HG02885 (cell line): ENCODE measurements around the gene CHD6.

Source experiments
- ATAC-seq: cut with Tn5 transposase; IDR thresholded peaks from one replicate; pipeline ENCODE4 v1.9.1; 2021; ENCODE audit warnings: mild to moderate bottlenecking; ENCODE audit not compliant: unreplicated experiment, poor library complexity

Gene CHD6, protein sequence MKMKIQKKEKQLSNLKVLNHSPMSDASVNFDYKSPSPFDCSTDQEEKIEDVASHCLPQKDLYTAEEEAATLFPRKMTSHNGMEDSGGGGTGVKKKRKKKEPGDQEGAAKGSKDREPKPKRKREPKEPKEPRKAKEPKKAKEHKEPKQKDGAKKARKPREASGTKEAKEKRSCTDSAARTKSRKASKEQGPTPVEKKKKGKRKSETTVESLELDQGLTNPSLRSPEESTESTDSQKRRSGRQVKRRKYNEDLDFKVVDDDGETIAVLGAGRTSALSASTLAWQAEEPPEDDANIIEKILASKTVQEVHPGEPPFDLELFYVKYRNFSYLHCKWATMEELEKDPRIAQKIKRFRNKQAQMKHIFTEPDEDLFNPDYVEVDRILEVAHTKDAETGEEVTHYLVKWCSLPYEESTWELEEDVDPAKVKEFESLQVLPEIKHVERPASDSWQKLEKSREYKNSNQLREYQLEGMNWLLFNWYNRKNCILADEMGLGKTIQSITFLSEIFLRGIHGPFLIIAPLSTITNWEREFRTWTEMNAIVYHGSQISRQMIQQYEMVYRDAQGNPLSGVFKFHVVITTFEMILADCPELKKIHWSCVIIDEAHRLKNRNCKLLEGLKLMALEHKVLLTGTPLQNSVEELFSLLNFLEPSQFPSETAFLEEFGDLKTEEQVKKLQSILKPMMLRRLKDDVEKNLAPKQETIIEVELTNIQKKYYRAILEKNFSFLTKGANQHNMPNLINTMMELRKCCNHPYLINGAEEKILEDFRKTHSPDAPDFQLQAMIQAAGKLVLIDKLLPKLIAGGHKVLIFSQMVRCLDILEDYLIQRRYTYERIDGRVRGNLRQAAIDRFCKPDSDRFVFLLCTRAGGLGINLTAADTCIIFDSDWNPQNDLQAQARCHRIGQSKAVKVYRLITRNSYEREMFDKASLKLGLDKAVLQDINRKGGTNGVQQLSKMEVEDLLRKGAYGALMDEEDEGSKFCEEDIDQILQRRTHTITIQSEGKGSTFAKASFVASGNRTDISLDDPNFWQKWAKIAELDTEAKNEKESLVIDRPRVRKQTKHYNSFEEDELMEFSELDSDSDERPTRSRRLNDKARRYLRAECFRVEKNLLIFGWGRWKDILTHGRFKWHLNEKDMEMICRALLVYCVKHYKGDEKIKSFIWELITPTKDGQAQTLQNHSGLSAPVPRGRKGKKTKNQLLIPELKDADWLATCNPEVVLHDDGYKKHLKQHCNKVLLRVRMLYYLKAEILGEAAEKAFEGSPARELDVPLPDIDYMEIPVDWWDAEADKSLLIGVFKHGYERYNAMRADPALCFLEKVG (N-terminal part only)

GRCh38 chr20:41617902-41618806 lies at the start of gene CHD6:
CHD6 (minus strand) TSS chr20:41618377; CDS start chr20:41551337, 67,040 bp downstream.
- peak; percentile 99 for ATAC-seq

- ATAC-seq = peak; percentile 51
These were observed 46.4 kb upstream of the CHD6 start for GRCh38 chr20:41664584-41664983.

- ATAC-seq = no peak
These were observed 39.5 kb upstream of the CHD6 start for GRCh38 chr20:41657655-41658054.

DNA sequence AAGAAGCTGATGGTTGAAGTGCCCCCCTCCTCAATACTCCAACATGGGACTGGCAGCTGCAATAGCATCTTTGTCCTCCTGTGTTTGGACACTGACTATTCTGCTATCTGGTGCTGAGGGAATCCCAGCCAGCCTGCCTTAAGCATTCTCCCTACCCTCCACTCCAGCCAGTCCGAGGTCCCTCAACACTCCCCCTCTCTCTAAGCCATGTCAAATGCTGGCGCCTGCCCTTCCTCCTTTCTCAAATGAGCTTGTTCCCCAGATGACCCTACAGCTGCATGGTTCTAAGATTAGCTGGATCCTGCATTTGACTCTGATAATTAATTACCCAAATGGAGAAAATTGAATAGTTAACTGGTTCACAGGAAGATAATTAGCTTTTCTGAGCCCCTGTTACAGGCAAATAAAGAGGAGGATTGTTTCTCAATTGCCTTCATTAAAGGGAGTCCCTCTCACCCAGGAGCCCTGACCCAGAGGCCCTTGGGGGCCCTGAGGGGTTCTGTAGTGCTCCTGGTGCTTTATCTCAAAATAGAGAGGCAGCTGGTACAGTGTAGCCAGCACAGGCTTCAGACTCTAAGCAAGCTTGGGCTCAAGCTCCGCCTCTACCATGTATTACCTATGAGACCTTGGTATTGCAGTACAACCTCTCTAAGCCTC lies 37.9 kb upstream of the CHD6 start:
- ATAC-seq = no peak

GRCh38 chr20:41654884-41655283 lies 36.7 kb upstream of the CHD6 start:
- ATAC-seq = no peak

DNA sequence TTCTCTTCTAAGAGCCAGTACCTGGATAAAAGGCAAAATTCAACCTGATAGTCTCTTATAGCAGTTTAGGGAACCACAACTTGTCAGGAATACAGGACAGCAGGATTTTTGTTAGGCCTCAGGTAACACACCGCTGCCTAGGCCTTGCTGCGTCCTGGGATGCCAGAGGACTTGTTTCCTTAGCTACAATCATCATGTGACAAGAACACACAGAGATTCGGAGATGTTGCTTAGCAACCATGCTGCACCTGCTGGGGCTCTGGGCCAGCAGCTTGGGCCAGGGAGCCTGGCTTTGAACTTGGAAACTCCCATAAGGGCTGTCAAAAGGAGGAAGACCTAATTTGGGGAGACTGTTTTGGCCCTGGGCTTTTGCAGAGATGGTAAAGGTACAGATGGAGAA lies 36.1 kb upstream of the CHD6 start:
- no peak for ATAC-seq

DNA sequence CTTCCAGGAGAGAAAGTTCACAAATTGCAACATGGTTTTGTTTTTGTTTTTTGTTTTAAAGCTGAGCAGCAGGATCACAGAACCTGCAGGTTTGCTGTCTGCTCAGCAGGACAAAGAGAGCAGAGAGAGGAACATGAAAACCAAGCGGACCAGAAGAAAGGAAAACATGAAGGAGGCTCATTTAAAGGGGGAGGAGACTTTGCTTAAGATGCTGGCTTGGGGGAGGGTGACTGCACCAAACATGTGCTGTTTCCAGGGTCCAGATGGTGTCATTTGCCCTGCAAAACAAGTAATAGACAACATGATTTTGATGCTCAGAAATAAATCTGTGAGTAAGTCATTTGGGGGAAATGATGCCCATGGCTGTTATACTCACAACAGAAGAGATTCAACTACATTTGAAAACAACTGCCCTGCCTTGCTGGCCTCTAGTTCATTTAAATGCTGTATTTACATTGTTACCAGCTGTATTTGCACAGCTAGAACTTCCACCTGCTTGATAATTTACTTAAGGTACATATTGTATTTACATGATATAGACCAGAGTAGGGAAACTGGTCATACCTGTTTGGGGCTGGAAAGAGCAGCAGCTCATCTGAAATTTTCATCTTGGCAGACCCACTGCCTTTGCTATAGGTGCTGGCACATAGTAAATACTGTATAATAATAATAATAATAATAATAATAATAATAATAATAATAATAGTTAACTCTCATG lies 32.2 kb upstream of the CHD6 start:
- no peak for ATAC-seq

GRCh38 chr20:41649489-41649888 lies 31.3 kb upstream of the CHD6 start:
- ATAC-seq = no peak

DNA sequence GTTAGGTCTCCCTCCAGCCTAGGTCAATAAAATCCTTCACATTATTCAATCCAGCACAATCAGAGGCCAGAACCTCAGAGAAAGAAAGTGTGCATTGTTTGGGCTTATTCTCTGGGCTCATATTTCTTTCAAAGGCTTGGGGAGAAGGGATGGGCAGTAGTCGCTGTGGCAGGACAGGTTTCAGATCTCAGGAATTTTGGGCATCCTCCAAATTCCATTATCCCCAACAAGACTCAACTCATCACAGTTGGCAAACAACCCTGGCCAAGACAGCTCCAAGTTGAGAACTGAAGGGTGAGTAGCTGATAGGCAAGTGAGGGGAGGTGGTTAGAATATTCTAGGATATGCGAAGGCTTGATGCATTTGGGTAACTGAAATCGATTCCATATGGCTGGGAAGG lies 27.2 kb upstream of the CHD6 start:
- no peak for ATAC-seq

- ATAC-seq = no peak
These were observed 25.3 kb upstream of the CHD6 start for GRCh38 chr20:41643504-41643938.

GRCh38 chr20:41639630-41640029 lies 21.5 kb upstream of the CHD6 start:
- ATAC-seq = no peak

- no peak for ATAC-seq
These were observed 20.3 kb upstream of the CHD6 start for GRCh38 chr20:41638456-41638855.

DNA sequence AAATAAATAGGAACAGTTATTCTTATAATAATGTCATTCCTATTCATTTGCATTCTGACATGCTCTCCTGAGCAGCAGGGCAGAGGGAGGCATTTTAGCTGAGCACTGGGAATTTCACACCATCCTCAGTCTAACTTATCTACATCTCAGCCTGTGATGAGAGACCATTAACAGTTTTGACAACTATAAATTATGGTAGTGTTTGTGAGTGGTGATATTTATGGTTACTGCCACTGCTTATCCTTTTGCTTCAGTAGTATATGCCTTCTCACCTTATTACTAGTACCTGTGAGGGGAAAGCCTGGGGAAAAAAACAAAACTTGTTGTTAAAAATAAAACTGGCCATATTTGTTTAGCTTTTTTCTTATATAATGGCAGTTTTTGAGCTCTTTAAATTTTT lies 17.0 kb upstream of the CHD6 start:
- ATAC-seq = no peak

DNA sequence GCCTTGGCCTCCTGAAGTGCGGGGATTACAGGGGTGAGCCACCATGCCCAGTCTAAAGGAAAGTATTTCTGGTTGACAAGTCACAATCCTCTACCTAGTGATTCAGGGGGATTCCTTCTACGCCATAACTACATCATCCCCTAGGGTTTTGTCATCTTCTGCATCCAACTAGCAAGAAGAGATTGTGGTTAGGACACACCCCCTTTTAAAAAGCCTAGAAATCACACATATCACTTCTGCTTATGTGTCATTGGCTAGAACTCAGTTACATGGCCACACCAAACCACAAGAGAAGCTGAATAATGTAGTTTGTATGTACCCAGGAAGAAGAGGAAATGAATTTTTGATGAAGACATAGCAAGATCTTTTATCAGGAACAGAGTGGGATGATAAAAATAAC lies 14.7 kb upstream of the CHD6 start:
- ATAC-seq = no peak

- ATAC-seq = no peak
These were observed 13.6 kb upstream of the CHD6 start for GRCh38 chr20:41631826-41632225.

- no peak for ATAC-seq
These were observed 12.7 kb upstream of the CHD6 start for GRCh38 chr20:41630846-41631245.

DNA sequence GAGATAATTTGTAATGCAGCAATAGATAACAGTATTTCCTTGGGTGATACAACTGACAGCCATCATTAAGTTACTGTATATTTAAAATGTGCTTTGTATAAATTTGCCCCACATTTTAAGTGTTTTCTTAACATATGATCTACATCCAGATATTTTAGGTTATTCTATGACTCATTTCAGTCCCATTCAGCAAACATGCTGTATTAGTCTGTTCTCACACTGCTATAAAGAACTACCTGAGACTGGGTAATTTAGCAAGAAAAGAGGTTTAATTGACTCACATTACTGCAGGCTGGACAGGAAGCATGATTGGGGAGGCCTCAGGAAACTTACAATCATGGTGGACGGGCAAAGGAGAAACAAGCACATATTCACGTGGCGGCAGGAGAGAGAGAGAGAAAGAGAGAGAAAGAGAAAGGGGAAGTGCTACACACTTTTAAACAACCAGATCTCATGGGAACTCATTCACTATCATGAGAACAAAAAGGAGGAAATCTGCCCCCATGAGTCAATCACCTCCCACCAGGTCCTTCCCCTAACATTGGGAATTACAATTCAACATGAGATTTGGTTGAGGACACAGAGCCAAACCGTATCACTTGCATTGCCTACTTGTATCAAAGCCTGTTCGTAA lies 9.6 kb upstream of the CHD6 start:
- ATAC-seq = no peak

- ATAC-seq = no peak
These were observed 8.9 kb upstream of the CHD6 start for GRCh38 chr20:41627001-41627495.
